Liver (tissue), 9 donors: ENCODE data around the gene TTLL7. TPM values are rescaled to one million over a fixed set of nuclear protein-coding genes. Genes with fewer than 3 reads are reported as not detected.

Source experiments
- DNase-seq: peaks from one replicate; pipeline ENCODE4 v3.0.0-alpha.2; 2017; ENCODE audit warnings: low spot score
- H3K27ac ChIP-seq, 2 donors: one replicate each; pipeline ENCODE4 v1.7.0; 2013; ENCODE audit warnings: inconsistent platforms in 2 of 2, low read length in 2 of 2, control low read depth in 1 of 2, low read depth in 1 of 2, mild to moderate bottlenecking in 1 of 2
- H3K27me3 ChIP-seq, 4 donors: one replicate each; pipeline versions ENCODE4 v1.6.1 to v1.7.0; 2013; ENCODE audit warnings: low read length in 3 of 4, inconsistent platforms in 1 of 4, mild to moderate bottlenecking in 1 of 4, moderate library complexity in 1 of 4; ENCODE audit not compliant: control insufficient read depth in 4 of 4, insufficient read depth in 4 of 4
- H3K36me3 ChIP-seq, 4 donors: one replicate each; pipeline versions ENCODE4 v1.6.1 to v1.7.0; 2013; ENCODE audit warnings: low read length in 3 of 4, mild to moderate bottlenecking in 3 of 4, low read depth in 1 of 4, moderate library complexity in 1 of 4; ENCODE audit not compliant: control insufficient read depth in 4 of 4, insufficient read depth in 3 of 4
- H3K4me1 ChIP-seq, 4 donors: one replicate each; pipeline versions ENCODE4 v1.6.1 to v1.7.0; 2013; ENCODE audit warnings: low read length in 3 of 4, mild to moderate bottlenecking in 3 of 4, moderate library complexity in 1 of 4; ENCODE audit not compliant: control insufficient read depth in 4 of 4, insufficient read depth in 4 of 4
- H3K4me3 ChIP-seq, 3 donors: one replicate each; pipeline versions ENCODE4 v1.6.1 to v1.7.0; 2013; ENCODE audit warnings: low read length in 3 of 3, control low read depth in 1 of 3, low read depth in 1 of 3, mild to moderate bottlenecking in 1 of 3
- H3K9ac ChIP-seq, 2 donors: one replicate each; pipeline ENCODE4 v1.7.0; 2013; ENCODE audit warnings: low read length in 2 of 2, mild to moderate bottlenecking in 2 of 2, moderate library complexity in 2 of 2, control low read depth in 1 of 2, low read depth in 1 of 2
- H3K9me3 ChIP-seq, 4 donors: one replicate each; pipeline versions ENCODE4 v1.6.1 to v1.7.0; 2013; ENCODE audit warnings: low read length in 3 of 4; ENCODE audit not compliant: control insufficient read depth in 4 of 4
- EGR1 ChIP-seq, 2 donors: IDR thresholded peaks; 2 replicates each; pipeline ENCODE4 v1.6.1; 2016 to 2018; ENCODE audit warnings: antibody characterized with exemption in 2 of 2, low read depth in 2 of 2
- FOXA2 ChIP-seq: IDR thresholded peaks from 2 replicates; pipeline ENCODE4 v1.6.1; 2016; ENCODE audit warnings: antibody characterized with exemption
- GABPA ChIP-seq, 2 donors: IDR thresholded peaks in 1 of 2; conservative IDR thresholded peaks in 1 of 2; 2 replicates each; pipeline ENCODE4 v1.6.1; 2016; ENCODE audit warnings: antibody characterized with exemption in 2 of 2, mild to moderate bottlenecking in 1 of 2, moderate library complexity in 1 of 2
- HNF4A ChIP-seq, 2 donors: conservative IDR thresholded peaks; 2 replicates each; pipeline ENCODE4 v1.6.1; 2016; ENCODE audit warnings: antibody characterized with exemption in 2 of 2, mild to moderate bottlenecking in 2 of 2
- MAX ChIP-seq: IDR thresholded peaks from 2 replicates; pipeline ENCODE4 v1.6.1; 2016; ENCODE audit warnings: antibody characterized with exemption
- RAD21 ChIP-seq, 2 donors: IDR thresholded peaks; 2 replicates each; pipeline ENCODE4 v1.6.1; 2016; ENCODE audit warnings: antibody characterized with exemption in 2 of 2, mild to moderate bottlenecking in 2 of 2
- RXRA ChIP-seq, 2 donors: IDR thresholded peaks; 2 replicates each; pipeline ENCODE4 v1.6.1; 2017 to 2018; ENCODE audit warnings: antibody characterized with exemption in 2 of 2, mild to moderate bottlenecking in 1 of 2
- SP1 ChIP-seq: IDR thresholded peaks from 2 replicates; pipeline ENCODE4 v1.6.1; 2018; ENCODE audit warnings: antibody characterized with exemption, mild to moderate bottlenecking
- TAF1 ChIP-seq: conservative IDR thresholded peaks from 2 replicates; pipeline ENCODE4 v1.6.1; 2016; ENCODE audit warnings: antibody characterized with exemption, mild to moderate bottlenecking
- YY1 ChIP-seq: IDR thresholded peaks from 2 replicates; pipeline ENCODE4 v1.6.1; 2016; ENCODE audit warnings: antibody characterized with exemption, mild to moderate bottlenecking
- ZBTB33 ChIP-seq: IDR thresholded peaks from 2 replicates; pipeline ENCODE4 v1.6.1; 2016; ENCODE audit warnings: antibody characterized with exemption
- WGBS: extraction: QIAGEN DNeasy Blood & Tissue Kit; methylation state at CpG from one replicate; pipeline ENCODE4 v1.1.7; 2013; 5-methylcytosine and 5-hydroxymethylcytosine counted together
- polyA plus RNA-seq, 2 donors: library from polyadenylated mRNA; stranded (reverse) in 1 of 2; unstranded in 1 of 2; fragments of 200-250 nt in 1 of 2; fragments of >200 nt in 1 of 2; fragmentation: Nextera tagmentation in 1 of 2; extraction: Ambion mirVana in 1 of 2; gene quantifications; one replicate each; pipeline versions ENCODE4 v1.2.1 to v1.2.3, GENCODE V29; 2013 to 2015
- total RNA-seq, 2 donors: library from RNA; depleted of rRNA; stranded (reverse); fragments of >200 nt; gene quantifications; one replicate each; pipeline ENCODE4 v1.2.3, GENCODE V29; 2014
- TF ChIP-seq, protein P1 (sequence below): fragments of 150-350 bp; IDR thresholded peaks from 2 replicates; pipeline ENCODE4 v1.5.1; 2017; ENCODE audit warnings: improper control_type of control experiment, low read depth, low read length; ENCODE audit not compliant: missing input control
- TF ChIP-seq, protein P2 (sequence below): IDR thresholded peaks from 2 replicates; pipeline ENCODE4 v1.6.1; 2016; ENCODE audit warnings: antibody characterized with exemption, mild to moderate bottlenecking
- donor health status: healthy.
- donor health status: healthy.
- donor health status: healthy.
- donor health status: healthy.
- donor health status: healthy.

TTLL7 gene
- total and polyA plus RNA-seq, 4 donors = 1.1 to 6.0 (median 1.9) TPM

DNA sequence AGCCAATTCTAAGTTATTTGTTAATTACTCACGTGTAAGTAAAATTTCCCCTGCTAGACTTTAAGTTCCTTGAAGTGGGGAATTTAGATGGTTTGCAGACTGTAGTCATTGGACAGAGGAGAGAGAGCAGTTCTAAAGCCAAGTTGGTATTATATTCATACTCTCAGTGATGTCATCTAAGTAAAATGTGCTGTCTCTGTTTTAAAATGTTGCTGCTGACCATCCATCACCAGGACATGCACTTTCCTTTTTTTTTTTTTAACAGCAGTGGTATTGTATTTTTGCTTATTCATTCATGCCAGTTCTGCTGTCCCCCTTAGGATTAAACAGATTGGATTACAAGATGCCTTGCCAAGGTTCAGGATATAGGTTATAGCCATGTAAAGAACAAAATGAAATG is 2.3 kb downstream of the TTLL7 start:
- 54% methylated on average over 1 of the region's 1 CpG for WGBS
- no peaks in the 10 kb centered on the region for H3K36me3 ChIP-seq
- no peak overlapping the region for H3K27ac ChIP-seq
- H3K9me3 ChIP-seq = no peaks in the 10 kb centered on the region
- H3K9ac ChIP-seq = no peak overlapping the region
- peaks cover 0 to 7% (median 4%) of the 10 kb centered on the region in 4 donors for H3K4me1 ChIP-seq
- TF ChIP-seq RAD21 (IDR thresholded peaks at IDR 0.05) = no peak
- TF ChIP-seq ZBTB33 = no peak
- TF ChIP-seq, protein P1, sequence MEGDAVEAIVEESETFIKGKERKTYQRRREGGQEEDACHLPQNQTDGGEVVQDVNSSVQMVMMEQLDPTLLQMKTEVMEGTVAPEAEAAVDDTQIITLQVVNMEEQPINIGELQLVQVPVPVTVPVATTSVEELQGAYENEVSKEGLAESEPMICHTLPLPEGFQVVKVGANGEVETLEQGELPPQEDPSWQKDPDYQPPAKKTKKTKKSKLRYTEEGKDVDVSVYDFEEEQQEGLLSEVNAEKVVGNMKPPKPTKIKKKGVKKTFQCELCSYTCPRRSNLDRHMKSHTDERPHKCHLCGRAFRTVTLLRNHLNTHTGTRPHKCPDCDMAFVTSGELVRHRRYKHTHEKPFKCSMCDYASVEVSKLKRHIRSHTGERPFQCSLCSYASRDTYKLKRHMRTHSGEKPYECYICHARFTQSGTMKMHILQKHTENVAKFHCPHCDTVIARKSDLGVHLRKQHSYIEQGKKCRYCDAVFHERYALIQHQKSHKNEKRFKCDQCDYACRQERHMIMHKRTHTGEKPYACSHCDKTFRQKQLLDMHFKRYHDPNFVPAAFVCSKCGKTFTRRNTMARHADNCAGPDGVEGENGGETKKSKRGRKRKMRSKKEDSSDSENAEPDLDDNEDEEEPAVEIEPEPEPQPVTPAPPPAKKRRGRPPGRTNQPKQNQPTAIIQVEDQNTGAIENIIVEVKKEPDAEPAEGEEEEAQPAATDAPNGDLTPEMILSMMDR = no peak
- DNase-seq = no peak
- H3K4me3 ChIP-seq = no peak overlapping the region
- no peaks in the 10 kb centered on the region for H3K27me3 ChIP-seq

DNA sequence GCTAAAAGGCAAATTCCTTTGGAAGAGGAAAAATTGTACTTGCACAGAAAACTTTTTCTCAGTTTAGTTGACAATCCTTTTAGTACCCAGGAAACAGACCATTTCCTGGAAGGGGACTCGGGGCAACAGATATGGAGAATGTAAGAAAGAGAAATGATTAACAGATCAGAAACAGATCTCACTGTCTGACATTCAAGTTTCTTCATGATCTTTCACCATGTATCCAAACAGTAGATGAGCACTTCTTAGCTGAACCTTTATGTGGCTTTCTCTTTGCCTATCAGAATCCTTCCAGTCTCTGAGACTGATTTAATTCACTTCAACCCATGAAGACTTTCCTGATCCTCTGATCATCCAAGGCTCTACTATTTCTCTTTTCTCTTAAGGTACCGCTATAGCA is 2.7 kb downstream of the TTLL7 start:
- Histone ChIP-seq H3K36me3 (no peaks in the 10 kb centered on the region), H3K27me3 (no peaks in the 10 kb centered on the region), H3K9me3 (no peaks in the 10 kb centered on the region), H3K4me1 (peaks cover 0 to 7% (median 4%) of the 10 kb centered on the region in 4 donors), H3K4me3 (no peak overlapping the region), H3K9ac (no peak overlapping the region), H3K27ac (no peak overlapping the region)
- no peak for DNase-seq
- TF ChIP-seq RXRA (IDR thresholded peaks at IDR 0.05) (no peak), TAF1 (no peak), ZBTB33 (no peak), SP1 (no peak), GABPA (IDR thresholded peaks at IDR 0.05 in 1 of 2, conservative IDR thresholded peaks at IDR 0.05 in 1 of 2) (no peak), YY1 (no peak), HNF4A (conservative IDR thresholded peaks at IDR 0.05) (no peak), MAX (no peak), EGR1 (IDR thresholded peaks at IDR 0.05; ENCODE audit: low read depth in 2 of 2) (no peak), FOXA2 (no peak)
- TF ChIP-seq, protein P2, sequence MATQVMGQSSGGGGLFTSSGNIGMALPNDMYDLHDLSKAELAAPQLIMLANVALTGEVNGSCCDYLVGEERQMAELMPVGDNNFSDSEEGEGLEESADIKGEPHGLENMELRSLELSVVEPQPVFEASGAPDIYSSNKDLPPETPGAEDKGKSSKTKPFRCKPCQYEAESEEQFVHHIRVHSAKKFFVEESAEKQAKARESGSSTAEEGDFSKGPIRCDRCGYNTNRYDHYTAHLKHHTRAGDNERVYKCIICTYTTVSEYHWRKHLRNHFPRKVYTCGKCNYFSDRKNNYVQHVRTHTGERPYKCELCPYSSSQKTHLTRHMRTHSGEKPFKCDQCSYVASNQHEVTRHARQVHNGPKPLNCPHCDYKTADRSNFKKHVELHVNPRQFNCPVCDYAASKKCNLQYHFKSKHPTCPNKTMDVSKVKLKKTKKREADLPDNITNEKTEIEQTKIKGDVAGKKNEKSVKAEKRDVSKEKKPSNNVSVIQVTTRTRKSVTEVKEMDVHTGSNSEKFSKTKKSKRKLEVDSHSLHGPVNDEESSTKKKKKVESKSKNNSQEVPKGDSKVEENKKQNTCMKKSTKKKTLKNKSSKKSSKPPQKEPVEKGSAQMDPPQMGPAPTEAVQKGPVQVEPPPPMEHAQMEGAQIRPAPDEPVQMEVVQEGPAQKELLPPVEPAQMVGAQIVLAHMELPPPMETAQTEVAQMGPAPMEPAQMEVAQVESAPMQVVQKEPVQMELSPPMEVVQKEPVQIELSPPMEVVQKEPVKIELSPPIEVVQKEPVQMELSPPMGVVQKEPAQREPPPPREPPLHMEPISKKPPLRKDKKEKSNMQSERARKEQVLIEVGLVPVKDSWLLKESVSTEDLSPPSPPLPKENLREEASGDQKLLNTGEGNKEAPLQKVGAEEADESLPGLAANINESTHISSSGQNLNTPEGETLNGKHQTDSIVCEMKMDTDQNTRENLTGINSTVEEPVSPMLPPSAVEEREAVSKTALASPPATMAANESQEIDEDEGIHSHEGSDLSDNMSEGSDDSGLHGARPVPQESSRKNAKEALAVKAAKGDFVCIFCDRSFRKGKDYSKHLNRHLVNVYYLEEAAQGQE = no peak
- TF ChIP-seq, protein P1 = no peak
- WGBS = 72% methylated on average over 2 of the region's 2 CpGs
